ENCODE measurements around the gene PICK1.
"Not testable (repeated sequence)": the region's sequence is repeated elsewhere in the genome, so short reads cannot be mapped to it uniquely, and the experiment has no call there.

PICK1 gene

DNA sequence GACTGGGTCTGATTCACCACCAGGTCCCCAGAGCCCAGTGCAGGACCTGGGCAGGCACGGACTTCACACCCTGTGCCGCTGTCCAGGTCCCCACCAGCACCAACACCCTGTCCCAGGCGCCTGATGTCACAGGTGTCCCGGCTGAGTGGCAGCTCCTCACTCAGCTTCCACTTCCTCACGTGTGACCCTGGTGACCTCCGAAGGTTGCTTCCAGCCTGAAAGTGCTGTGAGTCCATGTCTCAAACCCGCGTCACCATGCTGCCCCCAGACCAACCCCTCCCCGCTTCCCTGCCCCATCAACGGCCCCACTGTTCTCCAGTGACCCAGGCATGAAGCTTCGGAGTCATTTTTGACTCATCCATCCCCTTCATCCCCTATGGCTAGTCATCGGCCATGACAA, 25.7 kb upstream of the PICK1 start:
- DNase-seq, result no peak

DNA sequence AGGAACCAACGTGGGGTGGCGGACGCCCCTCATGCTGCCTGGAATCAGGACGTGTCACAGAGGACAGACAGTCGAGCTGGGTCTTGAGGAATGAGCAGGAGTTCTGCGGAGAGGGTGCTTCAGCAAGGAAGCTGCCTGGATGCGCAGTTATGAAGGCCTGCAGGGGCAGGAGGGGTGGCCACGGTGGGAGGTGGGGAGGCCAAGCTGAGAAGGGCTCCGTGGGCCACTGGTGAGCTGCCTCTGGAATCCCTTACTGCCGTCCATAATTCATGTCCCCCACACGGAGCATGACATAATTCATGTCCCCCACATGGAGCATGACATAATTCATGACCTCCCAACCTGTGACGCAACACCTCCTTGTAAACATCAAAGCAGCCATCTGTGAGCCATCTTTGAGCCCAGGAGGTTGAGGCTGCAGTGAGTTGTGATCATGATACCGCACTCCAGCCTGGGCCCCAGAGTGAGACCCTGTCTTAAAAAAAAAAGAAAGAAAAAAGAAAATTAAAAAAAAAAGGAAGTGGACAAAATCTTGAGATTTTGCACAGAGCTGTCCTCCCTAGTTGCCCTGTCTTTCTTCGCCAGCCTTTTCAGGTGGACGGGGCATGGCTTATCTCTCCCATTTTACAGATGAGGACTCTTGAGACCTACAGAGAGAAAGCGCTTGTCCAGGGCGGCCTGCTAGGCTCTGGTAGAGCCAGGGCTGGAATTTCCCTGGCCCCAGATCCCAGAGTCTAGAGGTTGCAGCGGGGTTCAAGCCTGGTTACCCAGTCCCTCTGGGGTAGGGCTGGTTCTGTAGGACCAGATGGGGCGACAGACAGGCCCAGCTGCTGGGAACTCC, 24.3 kb upstream of the PICK1 start:
- DNase-seq, result no peak

DNA sequence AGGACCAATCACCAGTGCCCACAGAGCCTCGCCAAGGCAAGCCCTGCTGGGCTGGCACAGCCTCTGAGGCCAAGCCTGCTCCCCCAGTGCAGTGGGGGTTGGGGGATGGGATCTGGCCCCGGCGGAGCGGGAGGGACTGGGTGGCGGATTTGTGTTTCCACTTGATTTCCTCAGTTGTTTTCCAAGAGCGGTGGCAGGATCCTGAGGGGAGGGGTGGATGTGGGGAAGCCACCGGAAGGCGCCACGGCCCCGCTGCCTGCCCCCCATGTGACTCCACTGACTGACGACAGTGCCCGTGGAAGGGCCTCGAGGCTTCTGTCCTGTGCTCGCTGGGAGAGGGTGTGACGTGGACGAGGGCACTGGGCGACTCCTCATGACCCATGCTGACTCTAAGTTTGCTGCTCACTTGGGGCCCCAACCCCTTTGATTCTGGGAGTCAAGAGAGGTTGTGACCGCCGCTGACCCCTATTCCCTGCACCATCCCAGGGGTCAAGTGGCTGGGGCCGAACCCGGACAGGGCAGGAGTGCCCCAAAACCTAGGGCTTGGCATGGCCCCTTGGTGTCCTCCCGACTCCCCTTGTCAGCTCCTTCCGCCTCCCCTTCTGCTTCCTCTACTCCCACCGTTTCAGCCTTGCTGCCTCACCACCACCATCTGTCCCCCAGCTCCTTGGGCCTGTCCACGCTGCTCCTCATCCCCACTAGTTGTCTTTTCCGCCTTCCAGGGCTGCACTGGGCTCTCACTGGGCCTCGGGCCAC, 23.5 kb upstream of the PICK1 start:
- DNase-seq, result no peak

DNA sequence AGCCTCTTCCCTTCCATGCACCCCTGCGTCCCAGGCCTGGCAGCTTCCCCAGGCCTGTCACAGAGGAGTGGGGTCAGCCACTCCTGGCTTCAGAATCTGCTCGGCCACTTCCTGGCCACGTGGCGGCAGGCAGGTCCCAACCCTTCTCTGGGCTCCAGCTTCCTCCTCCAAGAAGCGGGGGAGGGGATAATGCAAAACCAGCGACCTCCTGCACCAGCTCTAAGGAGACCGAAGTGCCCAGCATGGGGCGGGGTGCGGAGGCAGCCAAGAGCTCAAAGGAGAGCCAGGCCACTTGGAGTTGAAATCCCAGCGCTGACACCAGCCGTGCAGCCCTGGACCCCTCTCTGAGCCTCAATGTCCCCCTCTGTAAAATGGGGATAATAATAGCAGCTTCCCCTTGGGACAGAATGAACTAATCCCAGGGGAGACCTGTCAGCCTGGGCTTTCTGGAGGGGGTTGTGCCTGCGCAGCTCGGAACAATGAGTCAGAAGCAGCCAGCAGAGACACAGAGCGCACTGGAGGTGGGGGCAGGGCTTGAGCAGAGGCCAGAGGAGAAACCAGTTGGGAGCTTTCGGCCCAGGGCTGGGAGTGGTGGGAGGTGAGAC, 22.8 kb upstream of the PICK1 start:
- no peak for DNase-seq

DNA sequence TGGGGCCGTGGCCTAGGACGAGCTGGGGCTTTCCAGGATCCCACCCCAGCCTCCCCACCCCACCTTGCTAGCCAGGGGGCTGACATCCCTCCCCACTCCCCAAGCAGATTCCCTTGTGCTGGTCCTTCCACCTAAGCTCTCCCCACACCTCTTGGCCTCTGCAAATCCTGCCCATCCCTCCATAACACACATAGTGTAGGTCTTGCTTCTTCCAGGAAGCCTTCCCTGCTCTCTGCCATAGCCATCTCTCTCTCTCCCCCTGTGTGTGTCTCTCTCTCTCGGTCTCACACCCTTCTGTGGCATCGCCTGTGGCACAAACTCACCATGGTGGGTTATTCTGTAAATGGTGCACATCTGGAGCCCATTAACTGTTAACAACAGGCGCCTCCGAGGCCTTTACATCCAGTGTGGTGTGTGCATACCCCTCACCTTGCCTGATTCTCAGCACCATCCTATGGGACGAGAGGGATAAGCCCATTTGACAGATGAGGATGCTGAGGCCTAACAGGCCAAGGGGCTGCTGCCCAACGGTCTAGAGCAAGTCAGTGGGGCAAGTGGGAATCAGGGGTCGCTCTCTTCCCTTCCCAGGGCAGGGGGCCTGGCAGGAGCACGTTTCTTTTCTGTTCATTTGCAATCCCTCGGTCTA, 22.2 kb upstream of the PICK1 start:
- no peak for DNase-seq

DNA sequence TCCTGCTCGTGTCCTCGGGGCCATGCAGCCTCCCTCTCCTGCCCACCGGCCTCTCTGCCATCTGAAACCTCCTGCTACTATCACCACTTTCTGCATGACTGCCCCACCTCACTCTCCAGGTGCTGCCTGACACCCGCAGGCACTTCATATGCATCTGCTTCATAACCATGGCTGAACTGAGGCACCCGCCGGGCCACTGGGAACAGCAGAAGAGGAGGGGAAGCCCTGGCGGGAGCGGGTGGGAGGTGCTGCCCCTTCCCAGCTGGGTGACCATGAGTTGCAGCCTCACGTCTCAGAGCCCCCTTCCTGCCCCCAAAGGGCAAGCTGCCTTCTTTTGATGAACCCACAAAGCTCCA, 21.7 kb upstream of the PICK1 start:
- DNase-seq, result no peak

DNA sequence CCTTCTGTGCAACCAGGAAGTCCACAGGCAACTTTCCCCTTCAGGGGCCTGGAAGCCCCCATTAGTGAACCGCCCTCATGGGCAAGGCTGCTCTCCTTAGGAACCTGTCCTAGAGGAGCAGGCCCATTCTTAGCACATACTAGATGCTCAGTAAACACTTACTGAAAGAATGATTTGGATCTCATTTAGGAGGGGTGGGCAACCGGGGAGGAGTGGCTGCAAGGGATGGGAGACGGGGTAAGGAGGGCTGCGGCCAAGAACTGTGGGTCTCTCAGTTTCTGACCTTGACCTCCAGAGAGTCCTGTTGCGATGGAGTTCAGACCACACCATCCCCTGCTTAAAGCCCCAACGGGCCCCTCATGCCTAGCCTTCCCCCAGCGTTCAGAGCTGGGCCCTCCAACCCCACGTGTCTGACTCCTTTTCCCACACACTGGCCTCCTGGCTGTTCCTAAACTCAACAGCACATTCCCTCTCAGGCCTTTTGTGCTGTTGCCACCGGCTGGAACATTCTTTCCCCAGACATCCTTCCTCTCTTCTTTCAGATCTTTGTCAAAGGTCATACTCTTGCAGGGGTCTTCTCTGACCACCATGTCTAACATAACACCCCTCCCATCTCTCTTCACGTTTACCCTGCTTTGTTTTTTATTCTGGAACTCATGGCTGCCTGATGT, 20.7 kb upstream of the PICK1 start:
- DNase-seq, result no peak

DNA sequence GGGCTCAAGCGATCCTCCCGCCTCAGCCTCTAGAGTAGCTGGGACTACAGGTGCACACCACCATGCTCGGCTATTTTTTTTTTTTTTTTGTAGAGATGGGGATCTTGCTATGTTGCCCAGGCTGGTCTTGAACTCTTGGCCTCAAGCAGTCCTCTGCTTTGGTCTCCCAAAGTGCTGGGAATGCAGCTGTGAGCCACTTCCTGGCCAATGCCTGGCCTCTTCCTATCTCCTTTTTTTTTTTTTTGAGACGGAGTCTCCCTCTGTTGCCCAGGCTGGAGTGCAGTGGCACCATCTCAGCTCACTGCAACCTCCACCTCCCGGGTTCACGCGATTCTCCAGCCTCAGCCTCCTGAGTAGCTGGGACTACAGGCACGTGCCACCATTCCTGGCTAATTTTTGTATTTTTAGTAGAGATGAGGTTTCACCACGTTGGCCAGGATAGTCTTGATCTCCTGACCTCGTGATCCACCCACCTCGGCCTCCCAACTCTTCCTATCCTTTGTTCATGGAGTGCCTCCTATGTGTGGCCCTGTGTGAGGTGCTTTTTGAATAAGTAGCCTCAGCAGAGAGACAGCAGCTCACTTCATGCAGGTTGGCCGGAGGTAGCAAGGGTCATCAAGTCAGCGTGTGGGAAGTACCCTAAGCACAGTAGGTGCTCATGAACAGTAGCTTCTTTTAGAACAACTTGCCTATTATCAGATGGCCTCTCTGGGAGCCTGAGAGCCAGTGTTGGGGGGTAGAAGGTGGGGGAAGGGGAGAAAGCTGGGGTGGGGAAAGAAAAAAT, 19.6 kb upstream of the PICK1 start:
- DNase-seq, result not testable (repeated sequence)

DNA sequence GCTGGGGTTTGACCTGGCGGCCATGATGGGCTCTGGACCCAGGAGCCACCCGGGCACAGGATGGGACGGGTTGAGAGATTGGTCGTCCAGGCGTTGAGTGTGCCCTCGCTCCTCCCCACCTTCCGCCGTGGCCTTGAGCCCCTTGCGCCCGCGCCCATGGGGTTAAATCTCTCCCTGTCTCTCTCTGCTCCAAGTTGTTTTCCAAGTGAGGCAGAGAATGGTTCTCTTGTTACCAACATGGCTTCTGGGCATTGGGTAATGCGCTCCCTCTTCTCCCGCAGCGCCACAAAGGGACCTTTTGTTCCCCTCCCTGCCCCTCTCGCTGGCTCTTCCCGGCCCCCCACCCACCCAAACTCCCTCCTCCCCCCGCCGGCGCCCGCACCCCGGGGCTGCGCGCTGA, 18.8 kb upstream of the PICK1 start:
- no peak for DNase-seq

DNA sequence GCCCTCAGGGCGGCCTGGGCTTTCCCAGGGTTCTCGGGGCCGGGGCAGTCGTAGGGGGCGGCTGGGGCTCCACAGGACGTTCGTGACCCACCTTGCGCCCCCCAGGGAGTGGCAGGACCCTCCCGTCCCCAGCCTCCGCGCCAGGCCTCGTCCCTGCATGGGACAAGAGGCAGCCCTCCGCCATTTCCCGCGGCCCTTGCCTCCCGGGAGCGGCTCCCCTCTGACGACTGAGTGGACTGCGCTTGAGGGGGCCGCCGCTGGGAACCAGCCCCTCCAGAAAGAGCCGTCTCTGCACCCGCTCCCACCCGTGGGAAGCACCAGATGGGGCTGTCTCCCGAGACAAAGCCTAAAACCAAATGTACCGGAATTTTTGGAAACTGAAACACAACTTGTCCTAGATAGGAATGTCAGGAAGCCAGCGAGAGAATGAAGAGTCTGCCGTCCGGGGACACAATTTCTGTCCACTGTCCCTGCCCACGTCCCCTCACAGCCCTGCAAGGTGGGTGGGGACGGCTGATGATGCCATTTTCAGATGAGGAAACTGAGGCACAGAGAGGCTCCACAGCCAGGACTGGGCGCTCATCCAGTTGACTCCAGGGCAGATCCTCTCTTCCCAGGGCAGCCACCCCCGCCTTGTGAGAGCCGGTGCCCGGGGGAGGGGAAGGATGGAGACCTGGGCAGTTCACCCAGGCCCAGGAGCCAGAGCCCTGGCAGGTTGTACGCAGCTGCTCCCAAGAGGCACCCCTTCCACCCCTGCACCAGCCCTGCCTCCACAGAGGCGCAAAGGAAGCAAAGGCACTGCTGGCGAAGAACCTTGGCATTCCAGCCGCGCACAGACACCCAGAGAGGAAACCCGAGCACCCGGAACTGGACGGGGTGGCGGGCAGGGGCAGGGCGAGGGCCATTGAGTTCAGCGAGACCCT, 18.1 kb upstream of the PICK1 start:
- no peak for DNase-seq

DNA sequence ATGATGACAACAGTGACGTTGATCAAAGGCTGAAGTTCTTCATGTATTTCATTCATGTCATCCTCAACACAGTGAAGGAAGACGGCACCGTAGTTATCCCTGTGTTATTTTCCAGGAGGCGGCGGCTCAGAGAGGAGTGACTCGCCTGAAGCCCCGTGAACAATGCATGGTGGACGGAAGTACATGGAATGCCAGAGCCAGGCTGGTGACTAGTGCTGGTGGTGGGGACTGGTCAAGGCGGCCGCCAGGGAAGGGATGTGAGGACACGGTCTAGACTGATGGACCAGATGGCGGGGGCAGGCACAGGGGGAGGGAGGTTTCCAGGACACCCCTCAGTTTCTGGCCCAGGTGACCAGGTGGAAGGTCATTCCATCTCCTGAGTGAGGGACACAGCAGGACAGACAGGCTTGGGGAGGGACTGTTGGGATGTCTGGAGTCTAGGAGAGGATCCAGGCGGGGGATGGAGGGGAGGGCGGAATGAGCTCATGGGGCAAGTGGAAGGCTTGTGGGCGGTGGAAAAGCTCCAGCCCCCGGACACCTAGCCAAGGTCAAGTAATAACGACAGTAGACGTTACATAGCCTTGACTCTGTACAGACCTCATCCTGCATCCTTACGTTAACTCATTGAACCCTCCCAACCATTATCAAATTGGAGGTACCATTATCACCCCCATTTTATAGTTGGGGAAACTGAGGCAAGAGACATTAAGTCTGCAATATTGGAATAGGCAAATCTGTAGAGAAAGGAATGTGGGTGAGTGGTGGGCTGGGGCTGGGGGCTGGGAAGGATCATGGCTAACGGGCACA, 16.0 kb upstream of the PICK1 start:
- no peak for DNase-seq

DNA sequence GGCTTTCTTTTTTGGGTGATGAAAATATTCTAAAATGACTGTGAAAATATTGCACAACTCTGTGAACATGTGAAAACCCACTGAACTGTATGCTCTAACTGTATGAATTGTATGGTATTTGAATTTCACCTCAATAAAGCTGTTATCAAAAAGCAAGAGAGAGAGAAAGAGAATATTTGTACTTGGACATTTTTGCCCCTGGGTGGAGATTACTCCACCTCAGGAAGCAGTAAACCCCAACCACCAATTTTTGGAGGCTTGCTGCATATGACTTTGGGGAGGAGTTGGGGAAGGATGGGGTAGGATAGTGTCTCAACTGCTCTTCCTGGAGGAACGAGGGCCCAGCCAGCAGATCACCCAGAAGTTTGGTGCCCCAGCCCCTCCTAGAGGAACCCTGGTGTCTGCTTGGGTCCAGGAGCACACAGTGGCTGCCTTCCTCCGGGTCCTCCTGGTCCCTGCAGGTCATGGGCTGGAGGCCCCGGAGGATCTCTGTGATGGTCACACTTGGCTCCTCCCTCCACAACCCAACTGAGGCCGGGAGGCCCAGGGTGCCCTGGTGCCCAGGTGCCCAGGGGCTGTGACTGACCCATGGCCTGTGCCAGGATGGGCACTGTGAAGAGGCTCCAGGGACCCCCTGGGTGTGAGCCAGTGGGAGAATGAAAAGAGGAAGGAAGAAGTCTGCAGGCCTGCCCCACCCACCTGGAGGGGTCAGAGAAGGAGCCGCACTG, 15.3 kb upstream of the PICK1 start:
- DNase-seq, result no peak

DNA sequence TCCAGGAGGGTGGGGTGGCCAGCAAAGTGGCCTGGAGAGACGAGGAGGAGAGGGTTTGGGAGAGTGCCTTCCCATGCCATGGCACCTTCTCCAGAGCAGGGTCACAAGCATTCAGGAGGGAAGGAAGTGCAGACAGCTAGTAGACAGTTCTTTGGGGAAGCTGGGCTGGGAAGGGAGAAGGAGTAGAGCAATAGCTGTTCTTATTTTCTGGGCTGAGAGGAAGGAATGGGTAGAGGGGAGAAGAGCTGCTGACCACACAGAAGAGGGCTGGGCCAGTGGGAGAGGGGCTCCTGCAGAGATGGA, 14.8 kb upstream of the PICK1 start:
- no peak for DNase-seq

DNA sequence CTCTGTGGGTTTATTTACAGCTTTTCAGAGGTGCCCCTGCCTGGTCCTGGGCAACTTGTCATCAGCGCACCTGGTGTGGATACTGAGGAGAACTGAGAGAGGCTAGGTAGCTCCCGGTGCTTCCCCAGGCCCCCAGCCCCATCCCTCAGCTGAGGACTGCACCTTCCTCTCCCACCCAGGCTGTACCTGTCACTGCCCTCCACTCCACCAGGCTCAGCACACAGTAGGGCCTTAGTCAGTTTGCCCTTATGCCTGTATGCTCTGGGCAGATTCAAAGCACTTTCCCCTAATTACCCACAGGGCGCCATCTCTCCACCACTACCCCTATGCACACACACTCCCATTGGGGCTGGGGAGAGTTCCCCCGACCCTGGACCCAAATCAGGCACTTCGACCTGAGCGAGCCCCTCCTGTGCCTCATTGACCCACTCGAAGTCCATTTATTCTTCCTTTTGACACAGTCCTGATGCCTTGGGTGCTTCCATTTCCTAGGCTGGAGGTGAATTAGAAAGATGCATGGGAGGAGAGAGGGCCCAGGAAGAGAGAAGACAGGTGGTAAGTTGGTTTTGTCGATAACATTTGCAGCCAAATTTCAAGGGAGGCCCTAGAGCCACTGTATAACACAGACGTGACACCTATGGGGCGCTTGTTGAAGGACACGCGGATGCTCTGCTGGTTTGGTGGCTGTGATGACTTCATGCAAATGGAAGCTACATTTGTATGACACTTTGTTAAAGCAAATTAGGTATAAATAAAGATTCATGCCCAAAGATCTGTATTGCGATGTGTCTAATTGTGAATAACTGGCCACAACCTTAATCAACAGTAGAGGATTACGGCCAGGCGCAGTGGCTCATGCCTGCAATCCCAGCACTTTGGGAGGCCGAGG, 13.8 kb upstream of the PICK1 start:
- DNase-seq, result no peak

DNA sequence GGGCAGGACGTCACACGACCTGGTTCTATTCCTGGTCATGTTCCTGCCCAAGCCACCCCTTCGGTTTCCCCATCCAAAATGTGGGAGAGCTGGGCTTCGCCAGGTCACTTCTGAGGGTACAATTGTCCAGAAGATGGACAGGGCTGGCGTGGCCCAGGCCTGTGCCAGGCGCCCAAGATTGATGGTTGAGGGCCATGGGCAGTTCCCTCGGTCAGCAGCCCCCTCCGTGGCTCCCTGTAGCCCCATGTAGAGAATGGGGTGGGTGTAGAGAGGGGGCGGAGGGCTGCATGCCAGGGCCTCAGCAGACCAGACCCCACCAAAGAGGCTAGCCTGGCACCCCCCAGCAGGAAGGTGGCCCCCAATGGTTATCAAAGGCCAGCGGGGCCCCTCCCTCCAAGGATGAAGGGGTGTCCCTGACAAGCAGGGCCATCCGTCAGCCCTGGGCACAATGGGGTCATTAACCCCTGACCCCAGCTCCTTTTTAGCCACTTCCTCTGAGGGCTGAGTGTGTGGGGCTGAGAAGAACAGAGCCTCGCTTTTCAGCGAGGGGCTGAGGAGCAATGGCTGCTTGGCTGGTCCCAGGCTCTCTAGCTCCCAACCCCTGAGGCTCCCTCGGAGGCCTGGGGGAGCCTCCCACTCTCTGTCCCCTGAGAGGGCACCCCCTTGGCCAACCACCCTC, 11.0 kb upstream of the PICK1 start:
- DNase-seq, result no peak

DNA sequence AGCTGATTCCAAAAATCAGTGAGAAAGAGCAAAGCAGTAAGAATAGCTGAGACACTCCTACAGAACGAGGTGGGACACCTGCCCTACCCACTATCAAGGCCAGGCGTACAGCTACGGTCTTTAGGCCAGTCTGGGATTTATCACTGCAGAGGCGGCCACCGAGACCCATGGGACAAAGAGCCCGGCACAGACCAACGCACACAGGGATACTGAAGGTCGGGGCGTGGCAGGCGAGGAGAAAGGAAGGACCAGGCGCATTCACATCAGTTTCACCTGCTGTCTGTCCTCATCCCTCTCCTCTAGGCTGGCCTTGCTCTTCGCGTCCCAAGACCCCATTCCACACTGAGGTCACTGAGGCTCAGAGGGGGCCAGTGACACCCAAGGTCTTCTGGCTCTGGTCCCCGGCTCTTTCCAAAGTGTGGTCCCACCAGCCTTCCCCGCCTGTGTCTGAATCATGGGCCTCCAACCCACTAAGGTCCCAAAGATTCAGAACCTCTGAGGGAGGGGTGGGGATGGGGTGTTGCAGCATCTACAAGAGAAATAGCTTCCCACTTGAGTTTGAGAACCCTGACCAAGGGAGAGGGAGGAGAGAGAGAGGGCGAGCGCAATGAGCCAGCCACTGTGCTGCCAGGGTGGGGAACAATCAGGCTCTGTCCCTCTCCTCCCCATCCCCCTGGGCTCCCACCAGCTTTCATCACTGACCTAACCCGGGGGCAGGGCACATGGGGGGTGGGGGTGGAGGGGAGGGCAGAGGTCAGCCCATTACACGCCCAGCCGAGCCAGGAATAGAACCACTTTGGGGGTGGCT, 7.2 kb upstream of the PICK1 start:
- no peak for DNase-seq

DNA sequence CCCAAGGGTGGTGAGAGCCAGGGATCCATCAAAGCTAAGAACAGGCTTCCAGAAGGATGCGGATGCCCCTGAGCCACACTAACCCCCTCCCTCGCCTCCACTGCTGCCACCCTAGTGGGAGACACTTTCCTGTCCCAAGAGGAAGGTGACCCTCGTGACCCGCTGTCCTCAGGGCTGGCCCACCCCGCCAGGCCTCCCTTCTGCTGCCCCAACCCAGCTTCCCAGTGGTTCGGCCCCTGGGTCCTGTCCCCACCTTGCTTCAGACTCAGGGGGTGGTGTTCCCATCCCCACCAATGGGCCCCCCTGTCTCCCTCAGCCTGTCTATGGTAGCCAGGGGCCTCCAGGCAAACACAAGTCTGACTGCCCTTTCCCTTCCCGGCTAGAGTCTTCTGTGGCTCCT, 6.5 kb upstream of the PICK1 start:
- no peak for DNase-seq
